GM18519 (cell line): Measurements from ENCODE around the gene IL33.

Experiments used
- ATAC-seq: cut with Tn5 transposase; IDR thresholded peaks from one replicate; pipeline ENCODE4 v1.9.1; 2021; ENCODE audit warnings: mild to moderate bottlenecking, moderate library complexity; ENCODE audit not compliant: unreplicated experiment, low FRiP score

The IL33 gene

GRCh38 chr9:6216002-6216401 is 395 bp downstream of the IL33 start:
- no peak for ATAC-seq

- no peak for ATAC-seq
Measured at GRCh38 chr9:6216951-6217350, 1.3 kb downstream of the IL33 start.

- ATAC-seq: no peak
Measured at GRCh38 chr9:6218099-6218502, 2.5 kb downstream of the IL33 start.

GRCh38 chr9:6219040-6219439 is 3.4 kb downstream of the IL33 start:
- ATAC-seq: no peak

GRCh38 chr9:6219981-6220380 is 4.4 kb downstream of the IL33 start:
- no peak for ATAC-seq

GRCh38 chr9:6224393-6225154 is 9.0 kb downstream of the IL33 start:
- no peak for ATAC-seq

GRCh38 chr9:6226696-6227095 is 11.1 kb downstream of the IL33 start:
- no peak for ATAC-seq

GRCh38 chr9:6229186-6229585 is 13.6 kb downstream of the IL33 start:
- no peak for ATAC-seq

- no peak for ATAC-seq
Measured at GRCh38 chr9:6229619-6230018, 14.0 kb downstream of the IL33 start.

- no peak for ATAC-seq
Measured at GRCh38 chr9:6230037-6230780, 14.6 kb downstream of the IL33 start.

GRCh38 chr9:6232336-6232945 is 16.8 kb downstream of the IL33 start:
- ATAC-seq: no peak

GRCh38 chr9:6234014-6234413 is 18.4 kb downstream of the IL33 start:
- no peak for ATAC-seq

GRCh38 chr9:6237267-6237666 is 21.7 kb downstream of the IL33 start:
- no peak for ATAC-seq

- ATAC-seq: no peak
Measured at GRCh38 chr9:6239048-6239461, 23.4 kb downstream of the IL33 start.

GRCh38 chr9:6239694-6240093 is 24.1 kb downstream of the IL33 start:
- ATAC-seq: no peak

- peak; percentile 94 for ATAC-seq
Measured at GRCh38 chr9:6243746-6244145, 28.1 kb downstream of the IL33 start.

GRCh38 chr9:6247266-6247665 is 31.7 kb downstream of the IL33 start:
- ATAC-seq: no peak

- ATAC-seq: no peak
Measured at GRCh38 chr9:6268826-6269397, 53.3 kb downstream of the IL33 start.

GRCh38 chr9:6270896-6271295 is 55.3 kb downstream of the IL33 start:
- ATAC-seq: no peak

- no peak for ATAC-seq
Measured at GRCh38 chr9:6271508-6272228, 56.1 kb downstream of the IL33 start.

- ATAC-seq: no peak
Measured at GRCh38 chr9:6272229-6272598, 56.6 kb downstream of the IL33 start.
